Muscle of arm (tissue), 12 donors: ENCODE data around the gene VPS37C. TPM values are rescaled to one million over a fixed set of nuclear protein-coding genes. Genes with fewer than 3 reads are reported as not detected.

Experiments used
- DNase-seq: peaks from one replicate; pipeline ENCODE4 v3.0.0-alpha.2; 2013
- polyA plus RNA-seq, 12 donors: library from polyadenylated mRNA; unstranded; fragments of 120-200 nt; gene quantifications; one replicate each; pipeline ENCODE4 v1.2.1, GENCODE V29; 2013; ENCODE audit not compliant: insufficient read length in 12 of 12

Gene VPS37C
- polyA plus RNA-seq, 12 donors, result 13.3 to 21.1 (median 15.7) TPM; not detected in 1

DNA sequence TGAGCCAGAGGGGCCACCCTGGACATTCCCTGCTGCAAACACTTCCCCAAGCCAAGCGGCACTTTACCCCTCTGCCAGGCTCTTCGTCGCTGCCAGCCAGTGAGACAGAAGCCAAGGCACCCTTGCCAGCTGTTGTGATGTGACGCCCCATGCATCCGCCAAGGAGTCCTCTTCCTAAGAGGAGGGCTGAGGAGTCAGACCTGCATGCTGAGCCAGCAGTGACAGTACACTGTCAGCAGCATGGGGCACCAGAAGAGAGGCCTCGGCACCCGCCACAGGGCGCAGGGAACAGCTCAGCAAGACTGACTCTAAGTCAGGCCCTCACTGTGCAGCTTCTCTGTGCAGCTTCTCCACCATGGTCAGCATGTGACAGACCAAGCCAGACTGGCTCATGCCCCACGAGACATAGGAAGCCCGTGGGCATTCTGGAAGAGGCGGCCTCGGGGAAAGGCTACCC lies 26.4 kb downstream of the VPS37C start:
- DNase-seq, result no peak

GRCh38 chr11:61133956-61134662 lies 27.1 kb downstream of the VPS37C start:
- no peak for DNase-seq

DNA sequence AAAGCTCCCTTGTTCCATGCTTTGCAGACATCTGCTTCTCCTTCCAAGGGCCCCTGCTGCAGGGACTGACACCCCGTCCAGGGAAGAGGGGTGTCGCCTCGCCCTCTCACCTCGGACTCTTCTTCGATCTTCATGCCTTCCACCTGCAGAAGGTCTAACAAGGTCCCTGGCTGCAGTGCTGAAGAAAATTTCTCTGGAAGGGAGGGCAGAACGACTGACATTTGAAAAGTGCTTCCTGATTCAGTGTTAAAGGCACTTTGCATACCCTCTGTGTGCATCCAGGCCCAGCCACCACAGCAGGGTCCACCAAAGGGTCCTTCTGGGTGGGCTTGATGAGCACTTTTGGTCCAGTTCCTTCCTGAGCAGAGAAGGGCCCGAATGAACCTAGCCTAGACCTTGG lies 28.1 kb downstream of the VPS37C start:
- no peak for DNase-seq

DNA sequence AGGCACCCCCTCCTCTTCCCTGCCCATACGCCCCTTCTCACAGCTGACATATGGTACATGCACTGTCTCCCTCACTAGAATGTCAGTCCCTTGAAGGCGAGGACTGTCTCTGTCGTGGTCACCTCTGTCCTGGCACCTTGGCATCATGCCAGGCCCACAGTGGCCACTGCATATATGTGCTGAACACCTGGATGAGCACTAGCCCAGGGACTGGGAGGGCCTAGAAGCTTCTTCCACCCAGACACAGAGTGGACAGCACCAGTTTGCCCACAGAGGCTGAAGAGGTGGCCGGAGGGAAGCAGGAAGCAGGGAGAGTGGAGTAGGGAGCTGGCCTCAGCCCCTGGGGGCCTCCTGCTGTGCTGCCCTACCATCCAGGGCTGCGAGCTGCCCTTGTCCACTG lies 28.6 kb downstream of the VPS37C start:
- no peak for DNase-seq

DNA sequence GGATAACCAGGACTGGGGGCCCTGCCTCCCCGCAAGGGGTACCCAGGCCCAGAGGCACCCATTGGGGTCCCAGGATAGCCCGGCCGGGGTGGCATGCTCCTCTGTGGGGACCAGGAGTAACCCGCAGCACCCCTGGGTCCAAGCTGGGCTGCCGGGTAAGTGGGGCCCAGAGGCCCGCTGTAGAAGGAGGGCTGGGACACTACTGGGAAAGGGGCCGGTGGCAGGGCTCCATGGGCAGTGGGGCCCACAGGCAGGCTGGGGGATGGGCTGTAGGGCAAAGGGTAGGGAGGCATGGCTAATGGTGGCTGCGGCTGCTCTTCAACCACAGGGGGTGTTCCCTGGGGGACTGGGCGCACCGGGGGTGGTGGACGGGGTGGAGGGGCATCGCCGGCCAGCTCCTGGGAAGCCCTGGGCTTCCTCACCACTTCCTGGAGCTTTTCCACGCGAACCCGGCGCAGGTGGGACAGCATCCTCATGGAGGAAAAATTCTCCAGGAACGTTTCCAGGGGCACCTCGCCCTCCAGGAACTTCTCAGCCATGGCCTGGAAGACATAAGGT lies 29.1 kb downstream of the VPS37C start:
- DNase-seq, result no peak

GRCh38 chr11:61131586-61131985 lies 29.6 kb downstream of the VPS37C start:
- DNase-seq, result no peak

DNA sequence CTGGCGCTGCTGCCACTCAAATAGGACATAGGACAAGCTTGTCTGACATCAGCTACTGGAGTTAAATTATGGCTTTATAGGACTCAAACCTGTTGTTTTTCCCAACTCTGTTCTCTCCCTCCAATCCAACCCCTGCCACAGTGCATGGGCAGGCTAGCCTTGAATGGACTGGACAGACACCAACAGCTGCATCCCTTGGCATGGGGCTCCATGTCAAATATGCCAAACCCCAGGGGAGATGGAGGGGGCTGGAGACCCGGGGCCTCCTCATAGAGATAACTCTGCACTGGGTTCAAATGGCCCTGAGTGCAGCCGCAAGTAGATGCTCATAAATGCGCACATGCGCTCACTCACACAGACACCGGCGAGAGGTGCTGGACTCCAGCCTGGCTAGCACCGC lies 30.0 kb downstream of the VPS37C start:
- peak; percentile 41 for DNase-seq

DNA sequence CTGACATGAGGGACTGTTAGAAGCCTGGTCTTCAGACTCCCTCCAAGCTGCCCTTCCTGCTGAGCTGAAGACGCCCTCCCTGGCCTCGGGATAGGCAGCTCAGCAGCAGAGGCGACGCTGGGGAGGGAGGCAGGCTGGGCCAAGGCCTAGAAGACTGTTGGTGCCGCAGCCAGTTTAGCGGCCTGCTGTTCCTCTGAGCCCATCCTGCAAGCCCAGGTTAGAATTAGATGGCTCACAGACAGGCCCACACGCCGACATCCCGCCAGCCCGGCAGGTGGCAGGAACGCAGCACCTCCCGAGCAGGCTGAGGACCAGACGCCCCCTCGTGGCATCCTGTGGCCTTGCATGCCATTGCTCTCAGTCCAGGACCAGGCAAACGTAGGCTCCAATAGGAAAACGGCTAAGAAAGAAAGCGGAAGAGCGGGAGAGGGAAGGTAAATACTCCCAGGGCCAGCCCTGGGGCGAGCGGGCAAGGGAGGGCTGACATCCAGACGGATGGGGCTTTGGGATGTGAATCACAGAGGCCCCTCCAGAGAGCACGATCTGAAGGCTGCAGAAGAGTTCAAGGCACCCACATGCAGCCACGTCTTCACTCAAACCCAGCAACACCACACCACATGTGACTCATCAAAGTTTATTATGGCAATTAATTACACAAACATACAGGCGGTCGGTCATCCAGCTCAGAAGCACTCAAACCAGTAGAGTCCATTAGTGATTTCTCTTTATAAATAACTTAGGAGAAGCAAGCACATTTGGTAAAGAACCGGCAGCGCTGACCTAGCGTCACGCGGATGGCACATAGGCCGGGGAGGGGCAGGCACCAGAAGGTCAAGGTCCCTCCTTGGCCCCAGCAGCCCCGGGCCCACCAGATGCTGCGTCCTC lies 31.3 kb downstream of the VPS37C start:
- peak; percentile 90 for DNase-seq

DNA sequence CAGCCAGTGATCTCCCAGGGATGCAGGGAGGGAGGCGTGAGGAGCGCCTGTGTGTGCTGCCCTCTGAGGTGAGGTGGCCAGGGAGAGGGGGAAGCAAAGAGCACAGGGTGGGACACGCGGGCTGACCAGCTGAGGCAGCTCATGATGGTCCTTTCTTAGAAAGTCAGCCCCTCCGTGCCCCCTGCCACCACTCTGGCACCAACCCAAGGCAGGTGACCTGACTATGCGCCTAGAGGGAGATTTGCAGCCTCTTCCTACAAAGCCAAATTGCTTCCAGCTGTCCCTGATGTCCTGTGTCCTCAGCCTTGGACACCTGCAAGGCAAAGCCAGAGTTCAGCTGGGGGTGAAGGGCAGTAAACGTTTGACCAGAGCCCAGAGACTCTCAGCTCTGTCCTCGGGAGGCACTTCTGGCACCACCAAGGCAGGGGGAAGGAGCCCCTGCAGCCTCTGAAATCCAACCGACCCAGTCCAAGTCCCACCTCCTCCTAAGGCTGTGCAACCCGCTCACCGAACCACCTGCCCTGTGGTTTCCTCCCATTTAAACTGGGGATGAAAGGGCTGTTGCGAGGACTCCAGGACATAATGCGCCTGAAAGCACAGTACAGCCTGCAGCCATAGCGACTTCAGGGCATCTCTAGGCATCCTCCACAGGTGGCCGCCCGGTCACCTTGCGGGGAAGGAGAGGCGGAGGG lies 32.1 kb downstream of the VPS37C start:
- no peak for DNase-seq

- DNase-seq, result no peak
Measured at GRCh38 chr11:61127991-61128390, 33.2 kb downstream of the VPS37C start.

GRCh38 chr11:61126256-61126655 lies 35.0 kb downstream of the VPS37C start:
- peak; percentile 52 for DNase-seq

GRCh38 chr11:61125310-61125684 lies 35.9 kb downstream of the VPS37C start:
- DNase-seq, result no peak

- DNase-seq, result no peak
Measured at GRCh38 chr11:61124574-61125309, 36.5 kb downstream of the VPS37C start.

GRCh38 chr11:61123775-61124571 lies 37.3 kb downstream of the VPS37C start:
- DNase-seq, result no peak

DNA sequence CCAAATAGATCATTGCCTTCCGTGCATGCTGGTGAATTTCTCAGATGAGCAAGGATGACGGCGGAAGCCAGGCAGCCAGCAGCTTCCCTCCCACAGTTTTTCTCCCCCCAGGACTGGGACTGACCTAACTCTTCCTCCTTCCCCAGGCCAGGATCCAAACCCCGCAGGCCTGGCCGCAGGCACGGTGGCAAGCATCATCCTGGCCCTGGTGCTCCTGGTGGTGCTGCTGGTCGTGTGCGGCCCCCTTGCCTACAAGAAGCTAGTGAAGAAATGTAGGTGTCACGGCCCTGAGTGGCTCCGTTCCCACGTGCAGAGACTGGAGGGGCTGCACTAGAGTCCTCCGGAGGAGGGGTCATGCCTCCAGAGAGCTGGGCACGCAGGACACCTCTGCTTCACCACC lies 38.5 kb downstream of the VPS37C start:
- DNase-seq, result no peak

- DNase-seq, result no peak
Measured at GRCh38 chr11:61121917-61122316, 39.3 kb downstream of the VPS37C start.

DNA sequence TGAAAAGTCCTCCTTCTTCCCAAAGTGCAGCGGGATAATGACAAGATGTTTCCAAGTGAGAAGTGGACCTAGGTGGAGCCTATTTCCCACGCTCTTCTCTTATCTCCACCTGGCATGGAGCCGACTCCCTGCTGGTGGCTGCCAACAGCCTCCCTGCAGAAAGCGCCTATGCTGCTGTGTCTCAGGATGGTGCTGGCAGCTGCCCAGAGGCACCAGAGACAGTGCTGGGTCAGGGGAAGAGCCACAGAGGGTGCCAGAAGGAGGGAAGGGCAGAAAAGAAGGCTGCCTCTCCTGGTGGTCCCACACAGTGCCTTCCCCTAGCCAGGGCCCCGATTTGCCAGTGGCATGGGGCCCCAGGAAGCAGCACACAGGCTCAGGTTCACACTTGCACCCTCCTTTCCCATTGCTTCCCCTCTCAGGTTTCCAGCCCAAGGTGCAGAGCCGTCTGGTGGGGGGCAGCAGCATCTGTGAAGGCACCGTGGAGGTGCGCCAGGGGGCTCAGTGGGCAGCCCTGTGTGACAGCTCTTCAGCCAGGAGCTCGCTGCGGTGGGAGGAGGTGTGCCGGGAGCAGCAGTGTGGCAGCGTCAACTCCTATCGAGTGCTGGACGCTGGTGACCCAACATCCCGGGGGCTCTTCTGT lies 39.9 kb downstream of the VPS37C start:
- DNase-seq, result no peak

DNA sequence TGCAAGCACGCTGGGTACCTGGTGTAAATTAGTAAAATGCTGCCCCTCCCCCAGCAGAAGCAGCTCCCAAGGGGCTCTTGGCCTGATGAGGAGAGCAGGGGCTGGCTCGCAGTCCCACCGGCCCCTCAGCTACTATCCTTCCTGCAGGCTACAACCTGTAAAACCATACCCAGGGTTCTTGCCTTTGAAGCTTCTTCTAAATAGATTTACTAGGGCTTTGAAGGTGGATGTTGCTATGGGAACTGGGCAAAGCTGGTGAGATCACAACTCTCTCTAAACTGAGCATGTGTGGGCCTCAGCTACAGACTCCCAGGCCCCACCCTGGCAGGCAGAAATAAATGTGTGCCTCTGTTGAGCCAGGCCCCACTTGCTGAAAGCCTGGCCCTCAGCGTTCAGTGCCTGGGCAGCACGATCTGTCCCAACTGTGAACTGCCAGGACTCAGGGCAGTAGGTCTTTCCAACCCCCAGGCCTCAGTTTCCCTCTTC lies 40.5 kb downstream of the VPS37C start:
- no peak for DNase-seq

DNA sequence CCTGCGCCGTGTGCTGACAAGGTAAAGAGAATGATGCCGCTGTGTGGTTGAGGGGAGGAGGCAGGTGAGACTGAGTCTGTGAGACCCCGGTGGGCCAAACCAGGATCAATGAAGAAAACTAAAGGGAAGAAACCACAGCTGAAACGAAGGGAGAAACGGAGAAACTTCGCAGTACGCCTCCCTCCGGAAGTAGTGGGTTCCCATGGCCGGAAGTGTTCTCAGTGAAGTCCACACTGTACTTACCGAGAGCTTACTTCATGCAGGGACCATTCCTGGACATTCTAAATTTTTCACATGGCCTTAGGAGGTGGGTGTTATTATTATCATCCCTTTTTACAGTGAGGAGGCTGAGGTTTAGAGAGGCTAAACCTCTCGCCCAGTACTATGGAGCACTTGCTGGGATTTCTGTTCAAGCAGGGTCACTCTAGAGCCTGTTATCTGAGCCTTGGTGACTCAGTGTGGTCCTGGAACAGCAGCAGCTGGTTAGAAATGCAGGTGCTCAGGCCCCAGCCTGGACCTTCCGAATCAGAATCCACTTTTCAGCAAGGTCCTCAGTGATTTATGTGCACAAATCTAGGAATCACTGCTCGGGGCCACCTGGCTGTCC lies 41.0 kb downstream of the VPS37C start:
- DNase-seq, result no peak
